ENCODE measurements around the gene TRIM44. TPM values are rescaled to one million over a fixed set of nuclear protein-coding genes. Genes with fewer than 3 reads are reported as not detected.

Gene TRIM44
- polyA plus RNA-seq, 4 donors = 64.7 to 100 (median 82.9) TPM

- DNase-seq (ENCODE audit: low read depth in 4 of 4, low spot score in 3 of 4) = no peak
Measured at GRCh38 chr11:35784699-35785098, 122.1 kb downstream of the TRIM44 start.

GRCh38 chr11:35785287-35786167 is 123.0 kb downstream of the TRIM44 start:
- DNase-seq (ENCODE audit: low read depth in 4 of 4, low spot score in 3 of 4) = no peak

- DNase-seq (ENCODE audit: low read depth in 4 of 4, low spot score in 3 of 4) = no peak
Measured at GRCh38 chr11:35786188-35786587, 123.6 kb downstream of the TRIM44 start.

- no peak for DNase-seq (ENCODE audit: low read depth in 4 of 4, low spot score in 3 of 4)
Measured at GRCh38 chr11:35787013-35787504, 124.5 kb downstream of the TRIM44 start.

GRCh38 chr11:35787626-35788025 is 125.1 kb downstream of the TRIM44 start:
- no peak for DNase-seq (ENCODE audit: low read depth in 4 of 4, low spot score in 3 of 4)

- DNase-seq (ENCODE audit: low read depth in 4 of 4, low spot score in 3 of 4) = no peak
Measured at GRCh38 chr11:35791088-35791958, 128.7 kb downstream of the TRIM44 start.

GRCh38 chr11:35792148-35792845 is 129.7 kb downstream of the TRIM44 start:
- DNase-seq (ENCODE audit: low read depth in 4 of 4, low spot score in 3 of 4) = no peak

GRCh38 chr11:35792846-35793192 is 130.2 kb downstream of the TRIM44 start:
- no peak for DNase-seq (ENCODE audit: low read depth in 4 of 4, low spot score in 3 of 4)

- DNase-seq (ENCODE audit: low read depth in 4 of 4, low spot score in 3 of 4) = no peak
Measured at GRCh38 chr11:35794333-35794732, 131.8 kb downstream of the TRIM44 start.

GRCh38 chr11:35794850-35795249 is 132.3 kb downstream of the TRIM44 start:
- DNase-seq (ENCODE audit: low read depth in 4 of 4, low spot score in 3 of 4) = no peak

- no peak for DNase-seq (ENCODE audit: low read depth in 4 of 4, low spot score in 3 of 4)
Measured at GRCh38 chr11:35796562-35796961, 134.0 kb downstream of the TRIM44 start.

- no peak for DNase-seq (ENCODE audit: low read depth in 4 of 4, low spot score in 3 of 4)
Measured at GRCh38 chr11:35798423-35798822, 135.8 kb downstream of the TRIM44 start.

- no peak for DNase-seq (ENCODE audit: low read depth in 4 of 4, low spot score in 3 of 4)
Measured at GRCh38 chr11:35798983-35799382, 136.4 kb downstream of the TRIM44 start.

GRCh38 chr11:35799655-35800054 is 137.1 kb downstream of the TRIM44 start:
- no peak for DNase-seq (ENCODE audit: low read depth in 4 of 4, low spot score in 3 of 4)

- no peak for DNase-seq (ENCODE audit: low read depth in 4 of 4, low spot score in 3 of 4)
Measured at GRCh38 chr11:35800970-35801953, 138.7 kb downstream of the TRIM44 start.

- DNase-seq (ENCODE audit: low read depth in 4 of 4, low spot score in 3 of 4) = no peak
Measured at GRCh38 chr11:35802221-35802620, 139.6 kb downstream of the TRIM44 start.

GRCh38 chr11:35802672-35803071 is 140.1 kb downstream of the TRIM44 start:
- no peak for DNase-seq (ENCODE audit: low read depth in 4 of 4, low spot score in 3 of 4)

GRCh38 chr11:35803115-35803514 is 140.5 kb downstream of the TRIM44 start:
- DNase-seq (ENCODE audit: low read depth in 4 of 4, low spot score in 3 of 4) = no peak

GRCh38 chr11:35804451-35805040 is 142.0 kb downstream of the TRIM44 start:
- no peak for DNase-seq (ENCODE audit: low read depth in 4 of 4, low spot score in 3 of 4)
